ENCODE results near the gene ADGRD1.

Gene ADGRD1

GRCh38 chr12:130967636-130968035 is 13.9 kb downstream of the ADGRD1 start:
- no peak for DNase-seq

- no peak for DNase-seq
Observed at GRCh38 chr12:130968611-130969010, 14.9 kb downstream of the ADGRD1 start.

- no peak for DNase-seq
Observed at GRCh38 chr12:130969223-130969622, 15.5 kb downstream of the ADGRD1 start.

GRCh38 chr12:130970165-130970907 is 16.6 kb downstream of the ADGRD1 start:
- no peak for DNase-seq

GRCh38 chr12:130970908-130971233 is 17.2 kb downstream of the ADGRD1 start:
- no peak for DNase-seq

GRCh38 chr12:130971925-130972585 is 18.3 kb downstream of the ADGRD1 start:
- DNase-seq: no peak

GRCh38 chr12:130972586-130972950 is 18.9 kb downstream of the ADGRD1 start:
- no peak for DNase-seq

GRCh38 chr12:130973109-130973508 is 19.4 kb downstream of the ADGRD1 start:
- DNase-seq: no peak

GRCh38 chr12:130973906-130974305 is 20.2 kb downstream of the ADGRD1 start:
- DNase-seq: no peak

- no peak for DNase-seq
Observed at GRCh38 chr12:130975116-130975515, 21.4 kb downstream of the ADGRD1 start.

GRCh38 chr12:130976171-130976720 is 22.5 kb downstream of the ADGRD1 start:
- no peak for DNase-seq

- no peak for DNase-seq
Observed at GRCh38 chr12:130977046-130977742, 23.5 kb downstream of the ADGRD1 start.

GRCh38 chr12:130977743-130978095 is 24.0 kb downstream of the ADGRD1 start:
- no peak for DNase-seq

GRCh38 chr12:130978785-130979184 is 25.1 kb downstream of the ADGRD1 start:
- no peak for DNase-seq

GRCh38 chr12:130981074-130981742 is 27.5 kb downstream of the ADGRD1 start:
- no peak for DNase-seq

- DNase-seq: no peak
Observed at GRCh38 chr12:130981911-130982310, 28.2 kb downstream of the ADGRD1 start.

- no peak for DNase-seq
Observed at GRCh38 chr12:130982565-130983225, 29.0 kb downstream of the ADGRD1 start.

GRCh38 chr12:130983328-130984017 is 29.8 kb downstream of the ADGRD1 start:
- no peak for DNase-seq

- no peak for DNase-seq
Observed at GRCh38 chr12:130984183-130985058, 30.7 kb downstream of the ADGRD1 start.

- DNase-seq: no peak
Observed at GRCh38 chr12:130987151-130987931, 33.6 kb downstream of the ADGRD1 start.
